Kidney epithelial cell (primary cell): Measurements from ENCODE around the gene TDRD3. TPM values are rescaled to one million over a fixed set of nuclear protein-coding genes. Genes with fewer than 3 reads are reported as not detected.

Experiments
- DNase-seq: peaks from one replicate; pipeline ENCODE4 v3.0.0-alpha.2; 2010; ENCODE audit warnings: low read depth
- H3K27me3 ChIP-seq: 2 replicates; pipeline ENCODE4 v1.6.0; 2011; ENCODE audit warnings: low read length; ENCODE audit not compliant: control insufficient read depth, insufficient read depth
- H3K36me3 ChIP-seq: 2 replicates; pipeline ENCODE4 v1.5.1; 2011; ENCODE audit warnings: low read length; ENCODE audit not compliant: control insufficient read depth, insufficient read depth
- H3K4me3 ChIP-seq: 2 replicates; pipeline ENCODE4 v1.5.1; 2011; ENCODE audit warnings: low read depth, mild to moderate bottlenecking, control low read depth, low read length
- CTCF ChIP-seq: IDR thresholded peaks from 2 replicates; pipeline ENCODE4 v1.5.1; 2011; ENCODE audit warnings: mild to moderate bottlenecking, moderate library complexity, low read length, control low read depth, inconsistent platforms; ENCODE audit not compliant: insufficient read depth, poor library complexity, severe bottlenecking
- total RNA-seq: library from RNA; depleted of rRNA; stranded (reverse); fragments of >200 nt; gene quantifications from 2 replicates; pipeline ENCODE4 v1.2.3, GENCODE V29; 2015

TDRD3 gene
- total RNA-seq, 1 donor from 2014 or later: 15.7 TPM

DNA sequence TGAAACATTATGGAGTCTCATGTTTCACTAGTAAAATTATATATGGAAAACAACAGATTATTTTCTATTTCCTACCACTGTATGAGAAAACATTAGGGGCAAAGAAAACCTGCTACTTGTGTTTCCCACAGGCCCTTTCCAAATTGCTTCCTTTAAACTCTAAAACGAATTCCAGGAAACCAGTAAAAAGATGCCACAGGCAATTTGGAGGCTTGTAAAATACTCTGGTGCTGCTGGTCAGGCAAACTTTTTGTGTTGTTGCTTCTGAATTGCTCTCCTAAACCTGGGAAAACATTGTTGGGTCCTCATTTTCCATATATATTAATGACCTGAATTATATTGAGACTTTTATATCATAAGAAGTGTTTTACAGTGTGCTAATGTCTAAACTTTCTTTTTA lies 141.5 kb downstream of the TDRD3 start:
- Histone ChIP-seq H3K4me3 (no peak overlapping the region), H3K36me3 (no peaks in the 10 kb centered on the region), H3K27me3 (no peaks in the 10 kb centered on the region)
- TF ChIP-seq CTCF: no peak
- no peak for DNase-seq

- no peak for TF ChIP-seq CTCF
- Histone ChIP-seq H3K27me3 (no peaks in the 10 kb centered on the region), H3K4me3 (no peak overlapping the region), H3K36me3 (no peaks in the 10 kb centered on the region)
- no peak for DNase-seq
Observed at GRCh38 chr13:60540276-60540675, 143.3 kb downstream of the TDRD3 start.

- no peaks in the 10 kb centered on the region for H3K36me3 ChIP-seq
- no peaks in the 10 kb centered on the region for H3K27me3 ChIP-seq
- no peak overlapping the region for H3K4me3 ChIP-seq
- no peak for DNase-seq
- TF ChIP-seq CTCF: no peak
Observed at GRCh38 chr13:60562096-60562780, 165.2 kb downstream of the TDRD3 start.

- DNase-seq: no peak
Observed at GRCh38 chr13:60571571-60571970, 174.6 kb downstream of the TDRD3 start.

DNA sequence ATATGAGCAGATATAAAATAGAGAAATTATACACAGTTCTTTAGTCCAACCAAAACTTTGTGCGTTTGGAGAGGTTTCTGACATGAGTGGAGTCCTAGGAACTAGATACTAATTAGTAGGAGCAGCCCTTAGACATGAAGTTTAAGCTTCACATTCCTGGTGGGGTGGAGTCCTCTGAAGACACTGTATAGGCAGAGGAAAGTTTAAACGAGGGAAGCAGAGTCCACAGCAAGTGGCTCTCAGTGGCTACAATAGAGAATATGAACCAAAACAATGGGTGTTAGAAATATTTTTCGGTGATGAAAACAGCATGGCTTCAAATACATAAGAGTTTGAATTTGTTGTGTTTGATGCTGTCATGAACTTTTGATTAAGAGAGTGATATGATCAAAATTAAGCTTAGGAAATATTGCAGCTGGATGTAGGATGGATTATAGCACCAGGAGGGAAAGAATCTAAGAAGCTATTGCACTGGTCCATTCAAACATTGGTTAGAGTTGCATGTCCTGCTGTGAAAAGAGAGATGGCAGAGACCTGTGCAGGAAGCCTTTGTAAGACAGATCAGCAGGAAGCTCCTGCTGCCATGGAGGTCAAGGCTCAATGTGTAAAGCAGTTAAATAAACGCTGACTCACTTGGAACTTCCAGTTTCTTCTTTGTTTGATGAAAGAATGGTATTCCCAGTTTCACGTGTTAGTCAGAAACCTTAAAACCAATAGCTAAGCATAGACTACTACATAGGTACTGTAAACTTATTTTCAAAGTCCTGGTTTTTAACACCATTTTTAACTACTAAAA lies 175.2 kb downstream of the TDRD3 start:
- TF ChIP-seq CTCF: no peak
- DNase-seq: peak; percentile 61
- Histone ChIP-seq H3K27me3 (no peaks in the 10 kb centered on the region), H3K4me3 (no peak overlapping the region), H3K36me3 (no peaks in the 10 kb centered on the region)

More at GRCh38 chr13:60571571-60571970, 174.6 kb downstream of the TDRD3 start:
- no peak overlapping the region for H3K4me3 ChIP-seq
- H3K27me3 ChIP-seq: no peaks in the 10 kb centered on the region
- H3K36me3 ChIP-seq: no peaks in the 10 kb centered on the region
- TF ChIP-seq CTCF: no peak
